Keratinocyte (primary cell): ENCODE measurements around the gene UBA52. TPM values are rescaled to one million over a fixed set of nuclear protein-coding genes. Genes with fewer than 3 reads are reported as not detected.
"Not testable (repeated sequence)": the region's sequence is repeated elsewhere in the genome, so short reads cannot be mapped to it uniquely, and the experiment has no call there.

Experiments
- DNase-seq: peaks from one replicate; pipeline ENCODE4 v3.0.0-alpha.2; 2011; ENCODE audit warnings: low read depth, missing footprints, low spot score
- FAIRE-seq: peaks from 2 replicates; lab custom pipeline; 2011; peaks lifted over from hg19 to GRCh38; lab: Jason Lieb, UNC
- H2AFZ ChIP-seq: 2 replicates; pipeline ENCODE4 v1.6.0; 2012; ENCODE audit warnings: low read length, control low read depth, inconsistent platforms; ENCODE audit not compliant: control insufficient read depth
- H3K27ac ChIP-seq: 2 replicates; pipeline ENCODE4 v1.5.1; 2011; ENCODE audit warnings: low read length; ENCODE audit not compliant: control insufficient read depth, insufficient read depth
- H3K27me3 ChIP-seq: 3 replicates; pipeline ENCODE4 v1.6.0; 2011; ENCODE audit warnings: low read length; ENCODE audit not compliant: control insufficient read depth, insufficient read depth; ENCODE audit errors: extremely low read depth
- H3K36me3 ChIP-seq, 2 experiments: 2 replicates in 1 of 2; 3 replicates in 1 of 2; pipeline ENCODE4 v1.5.1; 2011; ENCODE audit warnings: low read length in 2 of 2, mild to moderate bottlenecking in 1 of 2; ENCODE audit not compliant: control insufficient read depth in 2 of 2, insufficient read depth in 2 of 2; ENCODE audit errors: extremely low read depth in 1 of 2
- H3K4me1 ChIP-seq: 3 replicates; pipeline ENCODE4 v1.5.1; 2011; ENCODE audit warnings: low read length; ENCODE audit not compliant: control insufficient read depth, insufficient read depth; ENCODE audit errors: extremely low read depth
- H3K4me2 ChIP-seq: 3 replicates; pipeline ENCODE4 v1.6.0; 2011; ENCODE audit warnings: low read depth, low read length; ENCODE audit not compliant: control insufficient read depth, insufficient read depth; ENCODE audit errors: extremely low read depth
- H3K4me3 ChIP-seq, 3 experiments: fragments of 200-600 bp in 1 of 3; sonication (generic) in 1 of 3; 2 replicates in 2 of 3; 3 replicates in 1 of 3; pipeline ENCODE4 v1.5.1; 2011 to 2016; ENCODE audit warnings: low read length in 3 of 3, mild to moderate bottlenecking in 3 of 3, control low read depth in 2 of 3, inconsistent platforms in 1 of 3, low read depth in 1 of 3, mixed read lengths in 1 of 3, mixed run types in 1 of 3, moderate library complexity in 1 of 3; ENCODE audit not compliant: control insufficient read depth in 2 of 3, insufficient read depth in 2 of 3; ENCODE audit errors: extremely low read depth in 1 of 3
- H3K79me2 ChIP-seq: 2 replicates; pipeline ENCODE4 v1.6.0; 2012; ENCODE audit warnings: low read length; ENCODE audit not compliant: control insufficient read depth, insufficient read depth
- H3K9ac ChIP-seq: 3 replicates; pipeline ENCODE4 v1.6.0; 2011; ENCODE audit warnings: low read length; ENCODE audit not compliant: control insufficient read depth, insufficient read depth; ENCODE audit errors: extremely low read depth
- H3K9me1 ChIP-seq: 3 replicates; pipeline ENCODE4 v1.6.0; 2011; ENCODE audit warnings: low read length; ENCODE audit not compliant: control insufficient read depth, insufficient read depth; ENCODE audit errors: extremely low read depth
- H3K9me3 ChIP-seq: 2 replicates; pipeline ENCODE4 v1.5.1; 2012; ENCODE audit warnings: low read depth, low read length; ENCODE audit not compliant: control insufficient read depth
- H4K20me1 ChIP-seq: 3 replicates; pipeline ENCODE4 v1.6.0; 2011; ENCODE audit warnings: low read length; ENCODE audit not compliant: control insufficient read depth, insufficient read depth; ENCODE audit errors: extremely low read depth
- CTCF ChIP-seq, 3 experiments: IDR thresholded peaks in 1 of 3; conservative IDR thresholded peaks in 1 of 3; optimal IDR thresholded peaks in 1 of 3; 2 replicates in 2 of 3; 3 replicates in 1 of 3; pipeline versions ENCODE3 to v1.5.1; 2011; ENCODE audit warnings: low read length in 3 of 3, mild to moderate bottlenecking in 3 of 3, moderate library complexity in 2 of 3, control low read depth in 1 of 3, inconsistent platforms in 1 of 3; ENCODE audit not compliant: insufficient read depth in 2 of 3; ENCODE audit errors: extremely low read depth in 1 of 3
- EZH2 ChIP-seq: IDR thresholded peaks from one replicate; pipeline ENCODE4 v1.6.1; 2012; ENCODE audit warnings: inconsistent platforms, mild to moderate bottlenecking, low read length, moderate library complexity
- dilution Hi-C: fragments of 300-500 bp; cut with MboI; formaldehyde crosslinking; loops from one replicate; pipeline ENCODE4 v1.7.0; 2020; ENCODE audit warnings: low sequenced_read_pairs; ENCODE audit not compliant: extremely low pct_ligation_motif_present
- polyA minus RNA-seq, 3 experiments: library from RNA; depleted of rRNA, polyadenylated mRNA; stranded (reverse); fragments of >200 nt; gene quantifications; 1 replicate in 1 of 3; 2 replicates in 1 of 3; 3 replicates in 1 of 3; pipeline ENCODE4 v1.2.3, GENCODE V29; 2011
- polyA plus RNA-seq, 5 experiments: library from polyadenylated mRNA; depleted of rRNA in 3 of 5; stranded (reverse) in 3 of 5; stranded (forward) in 1 of 5; unstranded in 1 of 5; fragments of >200 nt; gene quantifications; 1 replicate in 1 of 5; 2 replicates in 3 of 5; 3 replicates in 1 of 5; pipeline versions ENCODE4 v1.2.1 to v1.2.3, GENCODE V29; 2011 to 2012; ENCODE audit warnings: missing spikeins in 2 of 5, low read depth in 1 of 5, low replicate concordance in 1 of 5

UBA52 gene
- polyA plus RNA-seq (1,376 to 2,465 TPM (median 1,831 TPM) in 3 replicates), polyA minus RNA-seq (1,899 to 3,393 TPM (median 2,443 TPM) in 3 replicates)
- 216 TPM for polyA plus RNA-seq (2011; ENCODE audit: low read depth)
- 2,363 and 2,845 TPM in 2 replicates for polyA plus RNA-seq (2011; cell fraction: cytosol; rRNA removed)
- 509 and 673 TPM in 2 replicates for polyA plus RNA-seq (2011; cell fraction: nucleus; rRNA removed)
- polyA plus RNA-seq (2012; ENCODE audit: low replicate concordance) = 2,069 and 2,114 TPM in 2 replicates
- 1,175 TPM for polyA minus RNA-seq (2011; cell fraction: cytosol; rRNA and poly(A)+ RNA removed)
- 197 and 227 TPM in 2 replicates for polyA minus RNA-seq (2011; cell fraction: nucleus; rRNA and poly(A)+ RNA removed)

- Histone ChIP-seq H3K4me3 (peak within 1 kb of the TSS; percentile 64 to 93 (median 72)), H3K36me3 (peaks cover 44 to 54% of the 10 kb centered on the region in 2 experiments), H4K20me1 (peaks cover 13% of the 10 kb centered on the region), H3K9ac (peak within 1 kb of the TSS; percentile 91), H3K9me1 (peaks cover 3% of the 10 kb centered on the region), H3K27ac (peak within 1 kb of the TSS; percentile 89), H2AFZ (peak within 1 kb of the TSS; percentile 82), H3K4me2 (peak within 1 kb of the TSS; percentile 100), H3K79me2 (peaks cover 36% of the 10 kb centered on the region), H3K9me3 (no peaks in the 10 kb centered on the region), H3K27me3 (no peaks in the 10 kb centered on the region), H3K4me1 (peaks cover 11% of the 10 kb centered on the region)
- dilution Hi-C loops = no loop called here
- peak; percentile 76 for DNase-seq
- FAIRE-seq = peak; percentile 56
- TF ChIP-seq EZH2 (no peak), CTCF (optimal IDR thresholded peaks at IDR 0.05 in 1 of 3, IDR thresholded peaks at IDR 0.05 in 1 of 3, conservative IDR thresholded peaks at IDR 0.05 in 1 of 3; ENCODE audit: extremely low read depth in 1 of 3, insufficient read depth in 2 of 3, low read length in 3 of 3) (no peak)
These were observed at the start of gene UBA52 for GRCh38 chr19:18571564-18572344. Gene UBA52, plus strand, starts transcription at chr19:18571857. Its CDS starts 1,444 bp downstream, at chr19:18573301.

- Histone ChIP-seq H3K9me1 (no peaks in the 10 kb centered on the region), H4K20me1 (peaks cover 2% of the 10 kb centered on the region), H3K9ac (peak overlapping the region; percentile 96), H3K4me2 (peak overlapping the region; percentile 66), H3K4me3 (peak overlapping the region in 2 of 3 experiments; percentile 86 to 100), H3K9me3 (no peaks in the 10 kb centered on the region), H2AFZ (peak overlapping the region; percentile 51), H3K27ac (peak overlapping the region; percentile 81), H3K79me2 (peaks cover 44% of the 10 kb centered on the region), H3K4me1 (peaks cover 30% of the 10 kb centered on the region), H3K36me3 (peaks cover 0 to 3% of the 10 kb centered on the region in 2 experiments), H3K27me3 (no peaks in the 10 kb centered on the region)
- DNase-seq (peak; percentile 99), FAIRE-seq (peak; percentile 79)
- peak in 1 of 3 experiments; percentile 20 for TF ChIP-seq CTCF (optimal IDR thresholded peaks at IDR 0.05 in 1 of 3, IDR thresholded peaks at IDR 0.05 in 1 of 3, conservative IDR thresholded peaks at IDR 0.05 in 1 of 3; ENCODE audit: extremely low read depth in 1 of 3, insufficient read depth in 2 of 3, low read length in 3 of 3)
- TF ChIP-seq EZH2 = no peak
- dilution Hi-C loops = no loop called here
These were observed 49.4 kb upstream of the UBA52 start for GRCh38 chr19:18522124-18522861.

- dilution Hi-C loops, DNase-seq, H3K9me1 ChIP-seq, H3K27me3 ChIP-seq, H3K9me3 ChIP-seq, H4K20me1 ChIP-seq, FAIRE-seq, H3K4me3 ChIP-seq, H3K36me3 ChIP-seq: not testable (repeated sequence)
- Histone ChIP-seq H3K79me2 (peaks cover 38% of the 10 kb centered on the region), H3K4me1 (peaks cover 34% of the 10 kb centered on the region), H2AFZ (peak overlapping the region; percentile 51), H3K4me2 (peak overlapping the region; percentile 66), H3K9ac (peak overlapping the region; percentile 58), H3K27ac (peak overlapping the region; percentile 81)
These were observed 48.7 kb upstream of the UBA52 start for GRCh38 chr19:18522862-18523440.
